K562 (cell line): ENCODE results near the gene PDE8A. TPM values are rescaled to one million over a fixed set of nuclear protein-coding genes. Genes with fewer than 3 reads are reported as not detected.

Experiments
- ATAC-seq: fragments of 200-7000 bp; cut with Tn5 transposase; 3 replicates; pipeline ENCODE4 v1.9.1; 2020; ENCODE audit warnings: moderate library complexity
- BruUV-seq: library from RNA; stranded (reverse); fragments of 400-500 nt; replicated peaks from 2 replicates; lab custom pipeline; 2021; lab: Mats Ljungman, UMichigan
- CTCF ChIA-PET: fragments of 300-600 bp; formaldehyde crosslinking; extraction: SDS; loops from one replicate; lab custom pipeline; 2021; ENCODE audit warnings: low intra/inter-chr PET ratio; lab: Yijun Ruan, JAX
- POLR2A ChIA-PET: fragments of 300-600, 350-650 bp; sonication (Branson Sonifier 250); formaldehyde crosslinking; extraction: SDS; loops from one replicate; lab custom pipeline; 2021; ENCODE audit warnings: antibody characterized with exemption, inconsistent platforms; lab: Yijun Ruan, JAX
- DNase-seq, 4 experiments: peaks; one replicate each; pipeline versions ENCODE4 v3.0.0 to v3.0.0-alpha.2; 2011 to 2018; ENCODE audit warnings: low spot score in 3 of 4, mixed read lengths in 3 of 4; ENCODE audit errors: extremely low read depth in 1 of 4
- FAIRE-seq: peaks from 2 replicates; lab custom pipeline; 2011; peaks lifted over from hg19 to GRCh38; lab: Jason Lieb, UNC
- H2AFZ ChIP-seq: 2 replicates; pipeline ENCODE4 v1.6.0; 2011; ENCODE audit warnings: low read depth, low read length, control low read depth, inconsistent platforms
- H3K27ac ChIP-seq: fragments of 200-600 bp; 3 replicates; pipeline ENCODE4 v1.8.0; 2011; ENCODE audit warnings: low read depth, mild to moderate bottlenecking, control low read depth, inconsistent platforms, low read length, moderate library complexity, mixed read lengths; ENCODE audit errors: extremely low read depth
- H3K27me3 ChIP-seq, 2 experiments: fragments of 300-600 bp in 1 of 2; 2 replicates in 1 of 2; 3 replicates in 1 of 2; pipeline versions ENCODE4 v1.6.0 to v1.8.0; 2011; ENCODE audit warnings: inconsistent platforms in 2 of 2, low read length in 2 of 2, mild to moderate bottlenecking in 1 of 2, mixed read lengths in 1 of 2, moderate library complexity in 1 of 2; ENCODE audit not compliant: control insufficient read depth in 2 of 2, insufficient read depth in 2 of 2
- H3K36me3 ChIP-seq: fragments of 300-600 bp; 3 replicates; pipeline ENCODE4 v1.8.0; 2011; ENCODE audit warnings: mild to moderate bottlenecking, low read length, inconsistent platforms; ENCODE audit not compliant: control insufficient read depth, insufficient read depth
- H3K4me1 ChIP-seq, 2 experiments: fragments of 200-600 bp in 1 of 2; replicated peaks in 1 of 2; 2 replicates in 1 of 2; 3 replicates in 1 of 2; pipeline versions ENCODE4 v1.5.1 to v1.8.0; 2011; ENCODE audit warnings: inconsistent platforms in 2 of 2, low read length in 2 of 2, mild to moderate bottlenecking in 1 of 2, mixed read lengths in 1 of 2, moderate library complexity in 1 of 2; ENCODE audit not compliant: control insufficient read depth in 2 of 2, insufficient read depth in 2 of 2
- H3K4me2 ChIP-seq: 2 replicates; pipeline ENCODE4 v1.6.1; 2011; ENCODE audit warnings: low read length, control low read depth, inconsistent platforms, mixed read lengths; ENCODE audit not compliant: insufficient read depth
- H3K4me3 ChIP-seq: fragments of 200-600 bp; sonication (generic), shearing (Covaris generic); 2 replicates; pipeline ENCODE4 v1.5.1; 2016; ENCODE audit warnings: control low read depth, inconsistent platforms
- H3K79me2 ChIP-seq: fragments of 200-600 bp; 3 replicates; pipeline ENCODE4 v1.8.0; 2011; ENCODE audit warnings: low read length, inconsistent platforms; ENCODE audit not compliant: control insufficient read depth, insufficient read depth
- H3K9ac ChIP-seq, 2 experiments: 2 replicates each; pipeline versions ENCODE4 v1.6.0 to v1.6.1; 2011; ENCODE audit warnings: low read depth in 2 of 2, low read length in 2 of 2, control low read depth in 1 of 2, inconsistent platforms in 1 of 2, mild to moderate bottlenecking in 1 of 2, mixed read lengths in 1 of 2; ENCODE audit not compliant: insufficient read depth in 1 of 2
- H3K9me1 ChIP-seq: one replicate; pipeline ENCODE4 v1.6.0; 2011; ENCODE audit warnings: inconsistent platforms, mild to moderate bottlenecking, low read length, moderate library complexity; ENCODE audit not compliant: control insufficient read depth, insufficient read depth
- H3K9me3 ChIP-seq: replicated peaks from 2 replicates; pipeline ENCODE4 v1.5.1; 2011; ENCODE audit warnings: low read depth, low read length, inconsistent platforms; ENCODE audit not compliant: control insufficient read depth, insufficient read depth
- H4K20me1 ChIP-seq: replicated peaks from 2 replicates; pipeline ENCODE4 v1.6.1; 2011; ENCODE audit warnings: low read length, inconsistent platforms, mixed read lengths; ENCODE audit not compliant: control insufficient read depth, insufficient read depth
- CEBPB ChIP-seq: fragments of 450-650 bp; IDR thresholded peaks from 2 replicates; pipeline ENCODE4 v1.6.1; 2016; ENCODE audit warnings: missing genetic modification characterization, missing compliant biosample characterization
- CEBPG ChIP-seq, 3 experiments: fragments of 200-800 bp in 1 of 3; sonication (Bioruptor generic) in 1 of 3; sonication (generic) in 1 of 3; formaldehyde crosslinking in 1 of 3; IDR thresholded peaks in 2 of 3; conservative IDR thresholded peaks in 1 of 3; 2 replicates each; pipeline versions ENCODE4 v1.6.1 to v1.8.0; 2016 to 2022; ENCODE audit warnings: missing compliant biosample characterization in 2 of 3, missing genetic modification characterization in 2 of 3, mild to moderate bottlenecking in 1 of 3, missing genetic modification reagents in 1 of 3
- HNRNPL ChIP-seq: fragments of 200-400 bp; formaldehyde crosslinking; IDR thresholded peaks from 2 replicates; pipeline ENCODE4 v1.6.1; 2017; ENCODE audit warnings: low read depth, mild to moderate bottlenecking, low read length
- RHOXF2B ChIP-seq: fragments of 250-450 bp; sonication (Bioruptor Pico); conservative IDR thresholded peaks from 2 replicates; pipeline ENCODE4 v1.5.1; 2021
- SMARCC2 ChIP-seq: fragments of 450-650 bp; IDR thresholded peaks from 2 replicates; pipeline ENCODE4 v1.6.1; 2017; ENCODE audit warnings: antibody characterized with exemption, moderate library complexity, mild to moderate bottlenecking, low read depth
- SMARCE1 ChIP-seq: fragments of 450-650 bp; IDR thresholded peaks from 2 replicates; pipeline ENCODE4 v1.7.1; 2016; ENCODE audit warnings: mild to moderate bottlenecking
- THRAP3 ChIP-seq: fragments of 450-650 bp; IDR thresholded peaks from 2 replicates; pipeline ENCODE4 v1.6.1; 2016; ENCODE audit warnings: mild to moderate bottlenecking, inconsistent platforms, borderline replicate concordance
- WGBS: fragments of 100-300 bp; shearing (Covaris generic); methylation state at CpG from one replicate; pipeline ENCODE4 v1.1.6; 2016; ENCODE audit warnings: low coverage, mixed read lengths; ENCODE audit not compliant: insufficient coverage; ENCODE audit errors: missing lambda C conversion rate; 5-methylcytosine and 5-hydroxymethylcytosine counted together
- in situ Hi-C: fragments of 300-500 bp; cut with MboI; formaldehyde crosslinking; loops from 4 replicates; pipeline ENCODE4 v1.15.0; 2018; ENCODE audit warnings: inconsistent platforms, mixed read lengths
- intact Hi-C: fragments of 100-400 bp; cut with micrococcal nuclease; formaldehyde crosslinking; loops from 2 replicates; pipeline ENCODE4 v1.14.2; 2022
- polyA plus RNA-seq, 8 experiments: library from polyadenylated mRNA; depleted of rRNA in 4 of 8; stranded (reverse) in 5 of 8; unstranded in 3 of 8; fragments of >200 nt; fragmentation: Nextera tagmentation in 2 of 8; fragmentation: Illumina TruSeq in 1 of 8; extraction: Ambion mirVana in 2 of 8; extraction: Trizol in 1 of 8; gene quantifications; 2 replicates each; pipeline versions ENCODE4 v1.2.1 to v1.2.3, GENCODE V29; 2011 to 2014; ENCODE audit warnings: inconsistent platforms in 1 of 8, missing spikeins in 1 of 8
- total RNA-seq, 7 experiments: library from RNA; depleted of rRNA in 6 of 7; stranded (reverse); fragments of >200 nt in 6 of 7; fragmentation: Illumina TruSeq in 2 of 7; extraction: Trizol in 2 of 7; gene quantifications; 2 replicates each; pipeline versions ENCODE4 v1.2.1 to v1.2.3, GENCODE V29; 2011 to 2021; ENCODE audit warnings: low replicate concordance in 1 of 7
- TF ChIP-seq, protein P1 (sequence below), 3 experiments: fragments of 200-800 bp in 1 of 3; fragments of 250-450 bp in 1 of 3; fragments of 450-650 bp in 1 of 3; sonication (Bioruptor Pico) in 1 of 3; sonication (Bioruptor generic) in 1 of 3; formaldehyde crosslinking in 1 of 3; IDR thresholded peaks; 2 replicates each; pipeline versions ENCODE4 v1.6.1 to v1.8.0; 2016 to 2022; ENCODE audit warnings: mild to moderate bottlenecking in 2 of 3, missing genetic modification characterization in 2 of 3, missing compliant biosample characterization in 1 of 3, moderate library complexity in 1 of 3
- TF ChIP-seq, protein P2 (sequence below): IDR thresholded peaks from 2 replicates; pipeline ENCODE4 v1.6.1; 2011; ENCODE audit not compliant: insufficient read length; ENCODE audit errors: extremely low read depth

The PDE8A gene
- total and polyA plus RNA-seq, 9 of the 15 experiments (the other 6 are each of a cell fraction or from before 2014, with no cell fraction given): 5.9 to 40.3 (median 19.8) TPM

DNA sequence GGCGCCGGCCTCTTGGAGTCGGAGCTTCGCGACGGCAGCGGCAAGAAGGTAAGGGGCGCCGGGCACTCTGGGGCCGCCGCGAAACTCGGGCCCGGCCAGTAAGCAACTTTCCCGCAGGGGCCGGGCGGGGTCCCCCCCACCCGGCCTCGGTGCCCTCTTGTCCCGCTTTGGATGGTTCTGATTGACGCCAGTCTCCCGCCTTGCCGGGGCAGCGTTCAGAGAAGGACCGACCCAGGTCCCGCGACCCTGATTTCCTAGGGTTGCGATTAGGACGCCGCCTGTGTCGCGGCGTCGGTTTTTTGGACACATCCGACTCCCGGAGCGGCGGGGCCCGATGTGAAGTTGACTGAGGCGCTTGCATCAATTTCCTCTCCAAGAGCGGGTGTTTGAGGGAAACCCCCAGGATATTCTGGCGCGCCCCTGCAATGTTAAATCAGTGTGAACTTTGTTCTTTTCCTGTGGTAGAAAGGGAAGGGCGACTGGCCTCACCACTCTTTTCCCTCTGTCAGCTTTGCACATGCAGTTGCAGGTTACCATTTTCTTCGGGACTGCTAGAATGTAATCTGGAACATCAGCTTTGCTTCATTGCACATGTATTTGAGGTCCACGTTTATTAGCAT lies 755 bp downstream of the PDE8A start (continued):
- TF ChIP-seq, protein P1, sequence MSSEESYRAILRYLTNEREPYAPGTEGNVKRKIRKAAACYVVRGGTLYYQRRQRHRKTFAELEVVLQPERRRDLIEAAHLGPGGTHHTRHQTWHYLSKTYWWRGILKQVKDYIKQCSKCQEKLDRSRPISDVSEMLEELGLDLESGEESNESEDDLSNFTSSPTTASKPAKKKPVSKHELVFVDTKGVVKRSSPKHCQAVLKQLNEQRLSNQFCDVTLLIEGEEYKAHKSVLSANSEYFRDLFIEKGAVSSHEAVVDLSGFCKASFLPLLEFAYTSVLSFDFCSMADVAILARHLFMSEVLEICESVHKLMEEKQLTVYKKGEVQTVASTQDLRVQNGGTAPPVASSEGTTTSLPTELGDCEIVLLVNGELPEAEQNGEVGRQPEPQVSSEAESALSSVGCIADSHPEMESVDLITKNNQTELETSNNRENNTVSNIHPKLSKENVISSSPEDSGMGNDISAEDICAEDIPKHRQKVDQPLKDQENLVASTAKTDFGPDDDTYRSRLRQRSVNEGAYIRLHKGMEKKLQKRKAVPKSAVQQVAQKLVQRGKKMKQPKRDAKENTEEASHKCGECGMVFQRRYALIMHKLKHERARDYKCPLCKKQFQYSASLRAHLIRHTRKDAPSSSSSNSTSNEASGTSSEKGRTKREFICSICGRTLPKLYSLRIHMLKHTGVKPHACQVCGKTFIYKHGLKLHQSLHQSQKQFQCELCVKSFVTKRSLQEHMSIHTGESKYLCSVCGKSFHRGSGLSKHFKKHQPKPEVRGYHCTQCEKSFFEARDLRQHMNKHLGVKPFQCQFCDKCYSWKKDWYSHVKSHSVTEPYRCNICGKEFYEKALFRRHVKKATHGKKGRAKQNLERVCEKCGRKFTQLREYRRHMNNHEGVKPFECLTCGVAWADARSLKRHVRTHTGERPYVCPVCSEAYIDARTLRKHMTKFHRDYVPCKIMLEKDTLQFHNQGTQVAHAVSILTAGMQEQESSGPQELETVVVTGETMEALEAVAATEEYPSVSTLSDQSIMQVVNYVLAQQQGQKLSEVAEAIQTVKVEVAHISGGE (CRISPR knock-in tag; IDR thresholded peaks at IDR 0.05): 0 out of 6 replicates have a peak, but pooled peaks of 1 of the 3 experiments have one; percentile 31
- TF ChIP-seq RHOXF2B (CRISPR knock-in tag): no peak

DNA sequence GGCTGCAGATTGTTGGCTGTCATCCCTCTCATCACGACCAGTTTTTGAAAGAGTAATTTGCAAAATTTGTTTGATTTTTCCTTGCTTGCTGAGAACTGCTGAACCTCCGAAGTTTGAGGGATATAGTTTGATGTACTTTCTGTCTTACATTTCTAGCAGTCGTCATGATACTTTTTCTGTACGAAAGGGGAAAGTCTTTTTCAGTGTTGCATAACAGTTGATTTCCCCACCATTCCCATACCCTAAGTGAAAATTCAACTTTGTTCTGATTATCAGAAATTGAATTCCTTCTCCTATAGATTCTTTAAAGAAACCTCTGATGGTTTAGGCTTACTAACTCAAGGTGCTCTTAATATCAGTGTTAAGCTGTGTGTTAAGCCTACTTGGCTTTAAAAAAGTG lies 1.6 kb downstream of the PDE8A start:
- POLR2A ChIA-PET: interaction anchor here (0.6 to 2.1 kb wide), 6 partner anchors 10 to 148 kb away, joined by 3 to 11 read pairs (median 3); no protein-coding TSS in a partner anchor
- TF ChIP-seq HNRNPL (no peak), SMARCC2 (no peak), CEBPB (tag) (peak; percentile 76), CEBPG (CRISPR knock-in tag; IDR thresholded peaks at IDR 0.05) (no peak), CEBPG (tag; conservative IDR thresholded peaks at IDR 0.05 in 1 of 2, IDR thresholded peaks at IDR 0.05 in 1 of 2) (peak; percentile 47 to 70), THRAP3 (no peak), SMARCE1 (no peak)
- TF ChIP-seq, protein P2, sequence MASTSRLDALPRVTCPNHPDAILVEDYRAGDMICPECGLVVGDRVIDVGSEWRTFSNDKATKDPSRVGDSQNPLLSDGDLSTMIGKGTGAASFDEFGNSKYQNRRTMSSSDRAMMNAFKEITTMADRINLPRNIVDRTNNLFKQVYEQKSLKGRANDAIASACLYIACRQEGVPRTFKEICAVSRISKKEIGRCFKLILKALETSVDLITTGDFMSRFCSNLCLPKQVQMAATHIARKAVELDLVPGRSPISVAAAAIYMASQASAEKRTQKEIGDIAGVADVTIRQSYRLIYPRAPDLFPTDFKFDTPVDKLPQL: no peak
- TF ChIP-seq, all 486 proteins: peak for 2
- in situ Hi-C loops: no loop called here
- no peak for DNase-seq
- Histone ChIP-seq H3K79me2 (peaks cover 64% of the 10 kb centered on the region), H3K27me3 (no peaks in the 10 kb centered on the region), H3K9ac (peak overlapping the region in 1 of 2 experiments; percentile 78; a peak in 2 of 4 replicates), H3K36me3 (peaks cover 3% of the 10 kb centered on the region; the same call in 1 of the 3 replicates), H3K9me3 (no peaks in the 10 kb centered on the region), H3K4me1 (peaks cover 28 to 31% of the 10 kb centered on the region in 2 experiments), H4K20me1 (peaks cover 3% of the 10 kb centered on the region; the same call in 1 of the 2 replicates), H3K9me1 (no peaks in the 10 kb centered on the region), H3K27ac (no peak overlapping the region), H3K4me3 (peak overlapping the region; percentile 71), H3K4me2 (peak overlapping the region; percentile 87), H2AFZ (no peak overlapping the region)
- intact Hi-C loops: loop anchor here (2.0 kb wide), 1 partner anchor 22 kb away; no protein-coding TSS in a partner anchor
- BruUV-seq: no TSS peak
- no peak for ATAC-seq
- CTCF ChIA-PET: no interaction called here
- WGBS: 7% methylated on average over 4 of the region's 4 CpGs
- FAIRE-seq: peak; percentile 75
